Activated B cell treated with CpG ODN at 0.5 μM for 24 hours (primary cell): Measurements from ENCODE around the gene SH3RF1. TPM values are rescaled to one million over a fixed set of nuclear protein-coding genes. Genes with fewer than 3 reads are reported as not detected.

Experiments used
- ATAC-seq: fragments of 200-7000 bp; cut with Tn5 transposase; one replicate; pipeline ENCODE4 v1.10.0; 2021; ENCODE audit warnings: low read depth, mild to moderate bottlenecking, moderate library complexity
- CTCF ChIA-PET: fragments of 350-600 bp; sonication (Branson Sonifier 250); formaldehyde crosslinking; loops from one replicate; lab custom pipeline; 2021; ENCODE audit warnings: antibody characterized with exemption; lab: Charles Lee
- POLR2A ChIA-PET: fragments of 350-600 bp; sonication (Branson Sonifier 250); formaldehyde crosslinking; loops from one replicate; lab custom pipeline; 2021; ENCODE audit warnings: antibody characterized with exemption; lab: Charles Lee
- DNase-seq: peaks from one replicate; pipeline ENCODE4 v3.0.0; 2022
- H3K27ac Mint-ChIP-seq: one replicate; pipeline ENCODE4 v1.8.0; 2020; ENCODE audit warnings: mixed read lengths
- H3K27me3 Mint-ChIP-seq: one replicate; pipeline ENCODE4 v1.8.0; 2021; ENCODE audit warnings: mixed read lengths
- H3K36me3 Mint-ChIP-seq: one replicate; pipeline ENCODE4 v1.8.0; 2021; ENCODE audit warnings: low read depth, mixed read lengths
- H3K4me1 Mint-ChIP-seq: one replicate; pipeline ENCODE4 v1.8.0; 2021; ENCODE audit warnings: mixed read lengths
- H3K4me3 Mint-ChIP-seq: one replicate; pipeline ENCODE4 v1.8.0; 2020; ENCODE audit warnings: mild to moderate bottlenecking, mixed read lengths
- H3K9me3 Mint-ChIP-seq: one replicate; pipeline ENCODE4 v1.8.0; 2020; ENCODE audit warnings: mixed read lengths
- intact Hi-C: fragments of 100-400 bp; cut with micrococcal nuclease; formaldehyde crosslinking; loops from one replicate; pipeline ENCODE4 v1.15.1; 2024
- total RNA-seq: library from RNA; stranded (reverse); gene quantifications from 2 replicates; pipeline ENCODE4 v1.2.3, GENCODE V29; 2022
- TF ChIP-seq, protein P1 (sequence below): fragments of 200-600 bp; IDR thresholded peaks from one replicate; pipeline ENCODE4 v1.8.0; 2022; ENCODE audit warnings: antibody characterized with exemption, mild to moderate bottlenecking

Gene SH3RF1
- total RNA-seq, 1 donor from 2014 or later = 7.1 TPM

DNA sequence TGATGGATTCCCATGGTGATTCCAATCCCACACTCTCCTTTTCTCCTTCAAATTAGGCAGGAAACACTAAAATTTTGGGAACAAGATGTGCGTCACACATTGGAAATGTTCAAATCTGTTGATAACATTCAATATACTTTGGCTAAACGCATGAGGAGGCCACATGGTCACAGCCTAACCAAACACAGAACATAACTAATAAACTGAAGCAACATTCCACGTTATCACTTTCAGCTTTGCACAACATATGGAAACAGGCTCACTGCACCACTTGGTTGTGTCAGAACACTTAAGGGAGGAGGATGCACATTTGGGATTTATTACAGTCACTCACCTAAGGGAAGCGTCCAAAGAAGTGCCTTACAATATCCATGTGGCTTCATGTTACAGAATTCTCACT is 4.7 kb downstream of the SH3RF1 start:
- intact Hi-C loops = no loop called here

DNA sequence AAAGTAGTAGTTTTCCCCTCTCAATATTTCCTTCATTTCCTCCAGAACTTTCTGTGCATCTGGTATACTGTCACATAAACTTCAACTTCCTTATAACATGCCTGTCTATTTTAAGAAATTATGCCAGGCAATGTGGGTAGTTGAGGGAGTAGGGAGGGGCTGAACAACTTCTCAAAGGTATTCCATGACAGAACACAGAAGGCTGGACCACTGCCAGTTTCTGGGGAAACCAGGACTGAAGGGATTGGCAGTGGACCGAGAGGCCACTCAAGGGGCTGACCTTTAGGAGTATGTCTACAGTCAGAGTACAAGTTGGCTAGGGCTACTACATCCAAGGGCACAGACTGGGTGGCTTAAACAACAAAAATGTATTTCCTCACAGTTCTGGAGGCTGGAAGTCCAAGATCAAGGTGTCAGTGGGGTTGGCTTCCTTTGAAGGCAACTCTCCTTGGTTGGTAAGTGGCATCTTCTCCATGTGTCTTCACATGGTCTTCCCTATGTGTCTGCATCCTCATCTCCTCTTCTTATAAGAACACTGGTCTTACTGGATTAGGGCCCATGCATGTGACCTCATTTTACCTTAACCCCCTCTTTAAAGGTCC is 6.9 kb downstream of the SH3RF1 start:
- no peak for ATAC-seq
- no peaks in the 10 kb centered on the region for H3K9me3 Mint-ChIP-seq
- peaks cover 4% of the 10 kb centered on the region for H3K27me3 Mint-ChIP-seq
- intact Hi-C loops = no loop called here
- ChIA-PET CTCF (no interaction called here), POLR2A (no interaction called here)
- peaks cover 2% of the 10 kb centered on the region for H3K4me1 Mint-ChIP-seq
- TF ChIP-seq, protein P1, sequence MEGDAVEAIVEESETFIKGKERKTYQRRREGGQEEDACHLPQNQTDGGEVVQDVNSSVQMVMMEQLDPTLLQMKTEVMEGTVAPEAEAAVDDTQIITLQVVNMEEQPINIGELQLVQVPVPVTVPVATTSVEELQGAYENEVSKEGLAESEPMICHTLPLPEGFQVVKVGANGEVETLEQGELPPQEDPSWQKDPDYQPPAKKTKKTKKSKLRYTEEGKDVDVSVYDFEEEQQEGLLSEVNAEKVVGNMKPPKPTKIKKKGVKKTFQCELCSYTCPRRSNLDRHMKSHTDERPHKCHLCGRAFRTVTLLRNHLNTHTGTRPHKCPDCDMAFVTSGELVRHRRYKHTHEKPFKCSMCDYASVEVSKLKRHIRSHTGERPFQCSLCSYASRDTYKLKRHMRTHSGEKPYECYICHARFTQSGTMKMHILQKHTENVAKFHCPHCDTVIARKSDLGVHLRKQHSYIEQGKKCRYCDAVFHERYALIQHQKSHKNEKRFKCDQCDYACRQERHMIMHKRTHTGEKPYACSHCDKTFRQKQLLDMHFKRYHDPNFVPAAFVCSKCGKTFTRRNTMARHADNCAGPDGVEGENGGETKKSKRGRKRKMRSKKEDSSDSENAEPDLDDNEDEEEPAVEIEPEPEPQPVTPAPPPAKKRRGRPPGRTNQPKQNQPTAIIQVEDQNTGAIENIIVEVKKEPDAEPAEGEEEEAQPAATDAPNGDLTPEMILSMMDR = no peak
- no peak overlapping the region for H3K27ac Mint-ChIP-seq
- H3K4me3 Mint-ChIP-seq = no peak overlapping the region
- H3K36me3 Mint-ChIP-seq = no peaks in the 10 kb centered on the region
- DNase-seq = no peak

More for the DNA sequence above, 4.7 kb downstream of the SH3RF1 start:
- Mint-ChIP-seq H3K4me1 (peaks cover 12% of the 10 kb centered on the region), H3K4me3 (no peak overlapping the region), H3K9me3 (no peaks in the 10 kb centered on the region), H3K27me3 (peaks cover 7% of the 10 kb centered on the region), H3K27ac (no peak overlapping the region), H3K36me3 (no peaks in the 10 kb centered on the region)
- ATAC-seq = no peak
- POLR2A ChIA-PET = no interaction called here
- no peak for DNase-seq
- TF ChIP-seq, protein P1 = no peak
- CTCF ChIA-PET = no interaction called here

DNA sequence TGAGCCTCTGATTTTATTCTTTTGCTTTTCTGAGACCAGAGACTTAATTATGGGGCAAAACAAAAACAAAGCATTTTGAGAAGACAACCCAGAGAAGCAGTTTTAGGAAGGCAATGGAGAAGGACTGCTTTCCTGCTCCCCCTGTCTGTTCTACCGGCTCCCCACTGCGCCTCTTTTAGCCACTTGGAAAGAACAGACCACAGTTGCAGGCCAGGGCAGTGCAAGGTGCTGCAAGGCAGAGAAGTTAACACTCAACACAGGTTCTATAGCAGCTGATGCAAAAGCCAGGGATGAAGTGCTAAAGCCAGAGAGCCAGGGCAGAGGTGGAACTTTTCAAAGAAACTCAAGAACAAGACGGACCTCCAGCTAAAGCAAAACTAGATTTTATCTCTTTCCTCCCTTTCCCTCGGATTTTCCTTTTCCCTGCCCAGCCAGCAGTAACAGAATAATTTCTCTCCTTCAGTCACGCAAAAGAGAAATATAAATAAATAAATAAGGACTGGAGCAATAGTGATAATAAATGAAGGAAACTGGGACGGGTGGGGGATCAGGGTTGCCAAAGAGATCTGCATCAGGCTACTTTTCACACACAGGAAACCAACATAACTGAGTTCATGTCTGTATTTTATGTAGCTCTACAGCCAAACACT is 10.4 kb downstream of the SH3RF1 start:
- Mint-ChIP-seq H3K27me3 (no peaks in the 10 kb centered on the region), H3K4me1 (no peaks in the 10 kb centered on the region), H3K36me3 (no peaks in the 10 kb centered on the region), H3K9me3 (no peaks in the 10 kb centered on the region), H3K4me3 (no peak overlapping the region), H3K27ac (no peak overlapping the region)
- DNase-seq (no peak), ATAC-seq (no peak)
- CTCF ChIA-PET = no interaction called here
- POLR2A ChIA-PET = no interaction called here
- TF ChIP-seq, protein P1 = no peak
- intact Hi-C loops = no loop called here

DNA sequence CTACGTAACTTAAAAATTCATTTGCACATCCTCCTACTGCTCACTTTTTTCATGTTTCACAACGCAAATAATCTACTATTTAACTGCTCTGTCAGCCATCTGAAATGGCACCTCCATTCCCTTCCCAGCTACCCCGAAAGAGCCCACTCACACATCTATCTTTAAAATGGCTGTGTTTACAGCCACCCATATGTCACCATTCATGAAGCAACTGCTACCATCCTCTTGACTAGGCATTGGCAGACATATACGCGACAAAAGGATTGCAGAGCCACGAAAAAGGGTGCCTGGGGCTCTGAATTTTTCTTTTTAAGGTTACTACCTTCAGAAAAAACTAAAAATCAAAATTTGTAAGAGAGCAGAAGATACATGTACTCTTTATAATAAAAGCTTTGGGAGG is 11.5 kb downstream of the SH3RF1 start:
- H3K36me3 Mint-ChIP-seq = no peaks in the 10 kb centered on the region
- CTCF ChIA-PET = interaction anchor here (1.2 kb wide), 1 partner anchor 11 kb away, joined by 4 read pairs; no protein-coding TSS in a partner anchor
- H3K27me3 Mint-ChIP-seq = no peaks in the 10 kb centered on the region
- POLR2A ChIA-PET = no interaction called here
- no peak overlapping the region for H3K4me3 Mint-ChIP-seq
- TF ChIP-seq, protein P1 = no peak
- ATAC-seq (no peak), DNase-seq (no peak)
- intact Hi-C loops = no loop called here
- H3K9me3 Mint-ChIP-seq = no peaks in the 10 kb centered on the region
- no peaks in the 10 kb centered on the region for H3K4me1 Mint-ChIP-seq
- no peak overlapping the region for H3K27ac Mint-ChIP-seq

DNA sequence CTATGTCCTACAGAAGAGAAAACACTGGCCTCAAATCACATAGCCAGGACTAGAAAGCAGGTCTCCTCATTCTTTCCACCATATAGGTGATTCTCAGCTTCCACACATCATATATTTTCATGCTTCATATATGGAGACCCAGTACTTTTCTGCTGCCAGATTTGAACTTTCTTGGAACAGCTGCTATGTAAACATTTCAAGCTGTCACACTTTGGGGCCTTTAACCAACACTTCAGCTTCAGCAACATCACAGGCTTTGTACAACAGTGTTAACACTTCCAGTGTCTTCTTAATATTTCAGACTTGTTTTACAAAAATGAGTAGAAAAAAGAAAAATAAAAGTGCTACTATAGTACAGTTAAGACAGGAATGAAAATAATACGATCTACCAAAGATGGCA is 12.6 kb downstream of the SH3RF1 start:
- Mint-ChIP-seq H3K9me3 (no peaks in the 10 kb centered on the region), H3K36me3 (no peaks in the 10 kb centered on the region), H3K4me3 (no peak overlapping the region), H3K27me3 (no peaks in the 10 kb centered on the region), H3K4me1 (no peaks in the 10 kb centered on the region), H3K27ac (no peak overlapping the region)
- DNase-seq (no peak), ATAC-seq (no peak)
- CTCF ChIA-PET = interaction anchor here (1.2 kb wide), 1 partner anchor 12 kb away, joined by 4 read pairs; no protein-coding TSS in a partner anchor
- intact Hi-C loops = no loop called here
- POLR2A ChIA-PET = no interaction called here
- TF ChIP-seq, protein P1 = no peak
